ENCODE data around the gene DESI2.

GRCh38 chr1:244712669-244713068 is 59.7 kb downstream of the DESI2 start:
- TF ChIP-seq CREB5 (CRISPR knock-in tag; IDR thresholded peaks at IDR 0.05; ENCODE audit: low read depth) (no peak), ISL1 (CRISPR knock-in tag; IDR thresholded peaks at IDR 0.05) (no peak), SNAI2 (CRISPR knock-in tag; IDR thresholded peaks at IDR 0.05) (no peak), ZFP30 (CRISPR knock-in tag; IDR thresholded peaks at IDR 0.05) (no peak), GLIS3 (CRISPR knock-in tag; IDR thresholded peaks at IDR 0.05) (no peak), ZFP3 (CRISPR knock-in tag; IDR thresholded peaks at IDR 0.05) (no peak), ZNF565 (CRISPR knock-in tag; conservative IDR thresholded peaks at IDR 0.05; ENCODE audit: low read depth) (no peak), CSRNP3 (CRISPR knock-in tag; IDR thresholded peaks at IDR 0.05) (no peak), ESRRG (CRISPR knock-in tag; IDR thresholded peaks at IDR 0.05) (no peak), ARNTL (CRISPR knock-in tag; IDR thresholded peaks at IDR 0.05; ENCODE audit: borderline replicate concordance, low read depth) (no peak), CSDC2 (CRISPR knock-in tag; IDR thresholded peaks at IDR 0.05) (no peak)
- TF ChIP-seq, protein P1, sequence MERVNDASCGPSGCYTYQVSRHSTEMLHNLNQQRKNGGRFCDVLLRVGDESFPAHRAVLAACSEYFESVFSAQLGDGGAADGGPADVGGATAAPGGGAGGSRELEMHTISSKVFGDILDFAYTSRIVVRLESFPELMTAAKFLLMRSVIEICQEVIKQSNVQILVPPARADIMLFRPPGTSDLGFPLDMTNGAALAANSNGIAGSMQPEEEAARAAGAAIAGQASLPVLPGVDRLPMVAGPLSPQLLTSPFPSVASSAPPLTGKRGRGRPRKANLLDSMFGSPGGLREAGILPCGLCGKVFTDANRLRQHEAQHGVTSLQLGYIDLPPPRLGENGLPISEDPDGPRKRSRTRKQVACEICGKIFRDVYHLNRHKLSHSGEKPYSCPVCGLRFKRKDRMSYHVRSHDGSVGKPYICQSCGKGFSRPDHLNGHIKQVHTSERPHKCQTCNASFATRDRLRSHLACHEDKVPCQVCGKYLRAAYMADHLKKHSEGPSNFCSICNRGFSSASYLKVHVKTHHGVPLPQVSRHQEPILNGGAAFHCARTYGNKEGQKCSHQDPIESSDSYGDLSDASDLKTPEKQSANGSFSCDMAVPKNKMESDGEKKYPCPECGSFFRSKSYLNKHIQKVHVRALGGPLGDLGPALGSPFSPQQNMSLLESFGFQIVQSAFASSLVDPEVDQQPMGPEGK (CRISPR knock-in tag; IDR thresholded peaks at IDR 0.05; ENCODE audit: borderline replicate concordance) = no peak
- TF ChIP-seq, protein P2, sequence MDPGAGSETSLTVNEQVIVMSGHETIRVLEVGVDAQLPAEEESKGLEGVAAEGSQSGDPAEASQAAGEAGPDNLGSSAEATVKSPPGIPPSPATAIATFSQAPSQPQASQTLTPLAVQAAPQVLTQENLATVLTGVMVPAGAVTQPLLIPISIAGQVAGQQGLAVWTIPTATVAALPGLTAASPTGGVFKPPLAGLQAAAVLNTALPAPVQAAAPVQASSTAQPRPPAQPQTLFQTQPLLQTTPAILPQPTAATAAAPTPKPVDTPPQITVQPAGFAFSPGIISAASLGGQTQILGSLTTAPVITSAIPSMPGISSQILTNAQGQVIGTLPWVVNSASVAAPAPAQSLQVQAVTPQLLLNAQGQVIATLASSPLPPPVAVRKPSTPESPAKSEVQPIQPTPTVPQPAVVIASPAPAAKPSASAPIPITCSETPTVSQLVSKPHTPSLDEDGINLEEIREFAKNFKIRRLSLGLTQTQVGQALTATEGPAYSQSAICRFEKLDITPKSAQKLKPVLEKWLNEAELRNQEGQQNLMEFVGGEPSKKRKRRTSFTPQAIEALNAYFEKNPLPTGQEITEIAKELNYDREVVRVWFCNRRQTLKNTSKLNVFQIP (CRISPR knock-in tag; IDR thresholded peaks at IDR 0.05; ENCODE audit: borderline replicate concordance, low read depth) = no peak

All from SK-N-SH treated with all-trans-retinoic acid at 6 μM for 48 hours (cell line).